ENCODE data around the gene GARIN5A.
"Not testable (repeated sequence)": the region's sequence is repeated elsewhere in the genome, so short reads cannot be mapped to it uniquely, and the experiment has no call there.

The GARIN5A gene

GRCh38 chr19:50488389-50489194, 11.9 kb upstream of the GARIN5A start:
- DNase-seq (ENCODE audit: low read depth): no peak

- DNase-seq (ENCODE audit: low read depth): peak; percentile 12
Measured at GRCh38 chr19:50486823-50487515, 10.3 kb upstream of the GARIN5A start.

- no peak for DNase-seq (ENCODE audit: low read depth)
Measured at GRCh38 chr19:50485284-50485955, 8.8 kb upstream of the GARIN5A start.

GRCh38 chr19:50482916-50483315, 6.3 kb upstream of the GARIN5A start:
- no peak for DNase-seq (ENCODE audit: low read depth)

GRCh38 chr19:50482271-50482855, 5.7 kb upstream of the GARIN5A start:
- no peak for DNase-seq (ENCODE audit: low read depth)

- DNase-seq (ENCODE audit: low read depth): no peak
Measured at GRCh38 chr19:50481351-50482149, 4.9 kb upstream of the GARIN5A start.

- no peak for DNase-seq (ENCODE audit: low read depth)
Measured at GRCh38 chr19:50480281-50481111, 3.8 kb upstream of the GARIN5A start.

GRCh38 chr19:50479761-50480251, 3.2 kb upstream of the GARIN5A start:
- no peak for DNase-seq (ENCODE audit: low read depth)

- no peak for DNase-seq (ENCODE audit: low read depth)
Measured at GRCh38 chr19:50478901-50479715, 2.5 kb upstream of the GARIN5A start.

GRCh38 chr19:50477751-50478515, 1.3 kb upstream of the GARIN5A start:
- no peak for DNase-seq (ENCODE audit: low read depth)

GRCh38 chr19:50476907-50477238, 225 bp upstream of the GARIN5A start:
- no peak for DNase-seq (ENCODE audit: low read depth)

- DNase-seq (ENCODE audit: low read depth): no peak
Measured at GRCh38 chr19:50475736-50476223, 868 bp downstream of the GARIN5A start.

GRCh38 chr19:50475101-50475568, 1.5 kb downstream of the GARIN5A start:
- DNase-seq (ENCODE audit: low read depth): no peak

GRCh38 chr19:50473336-50473735, 3.3 kb downstream of the GARIN5A start:
- DNase-seq (ENCODE audit: low read depth): not testable (repeated sequence)

- no peak for DNase-seq (ENCODE audit: low read depth)
Measured at GRCh38 chr19:50468818-50469217, 7.8 kb downstream of the GARIN5A start.

GRCh38 chr19:50467566-50467965, 9.1 kb downstream of the GARIN5A start:
- no peak for DNase-seq (ENCODE audit: low read depth)

GRCh38 chr19:50466706-50467039, 10.0 kb downstream of the GARIN5A start:
- no peak for DNase-seq (ENCODE audit: low read depth)

- no peak for DNase-seq (ENCODE audit: low read depth)
Measured at GRCh38 chr19:50465986-50466705, 10.5 kb downstream of the GARIN5A start.

Measured in fibroblast of the conjunctiva (primary cell).